GM12875 (cell line): ENCODE measurements around the gene FKBP14.
"Not testable (repeated sequence)": the region's sequence is repeated elsewhere in the genome, so short reads cannot be mapped to it uniquely, and the experiment has no call there.

Experiments used
- H3K4me3 ChIP-seq: one replicate; pipeline ENCODE4 v1.5.1; 2011; ENCODE audit warnings: low read depth, low read length, control low read depth
- TF ChIP-seq, protein P1 (sequence below): IDR thresholded peaks from 2 replicates; pipeline ENCODE4 v1.5.1; 2011; ENCODE audit warnings: low read depth, mild to moderate bottlenecking, control low read depth, inconsistent platforms, low read length, moderate library complexity, borderline replicate concordance; ENCODE audit not compliant: insufficient read depth

Gene FKBP14

DNA sequence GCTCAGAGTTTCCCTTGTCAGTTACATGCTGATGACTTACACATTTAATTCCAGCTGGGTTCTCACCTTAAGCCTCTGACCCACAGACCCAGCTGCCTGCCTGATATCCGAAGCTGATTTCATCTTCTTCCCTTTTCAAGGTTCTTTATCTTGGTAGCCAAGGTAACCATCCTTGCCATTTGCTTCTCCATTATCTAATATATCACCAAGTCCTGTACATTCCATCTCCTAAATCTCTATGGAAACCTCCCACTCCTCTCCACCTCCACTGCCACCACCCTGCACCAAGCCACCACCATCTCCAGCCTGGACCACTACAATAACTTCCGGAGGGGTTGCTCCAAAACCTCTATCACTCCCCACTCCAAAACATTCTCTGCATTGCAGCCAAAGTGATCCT lies 56.8 kb downstream of the FKBP14 start:
- H3K4me3 ChIP-seq = no peak overlapping the region
- TF ChIP-seq, protein P1, sequence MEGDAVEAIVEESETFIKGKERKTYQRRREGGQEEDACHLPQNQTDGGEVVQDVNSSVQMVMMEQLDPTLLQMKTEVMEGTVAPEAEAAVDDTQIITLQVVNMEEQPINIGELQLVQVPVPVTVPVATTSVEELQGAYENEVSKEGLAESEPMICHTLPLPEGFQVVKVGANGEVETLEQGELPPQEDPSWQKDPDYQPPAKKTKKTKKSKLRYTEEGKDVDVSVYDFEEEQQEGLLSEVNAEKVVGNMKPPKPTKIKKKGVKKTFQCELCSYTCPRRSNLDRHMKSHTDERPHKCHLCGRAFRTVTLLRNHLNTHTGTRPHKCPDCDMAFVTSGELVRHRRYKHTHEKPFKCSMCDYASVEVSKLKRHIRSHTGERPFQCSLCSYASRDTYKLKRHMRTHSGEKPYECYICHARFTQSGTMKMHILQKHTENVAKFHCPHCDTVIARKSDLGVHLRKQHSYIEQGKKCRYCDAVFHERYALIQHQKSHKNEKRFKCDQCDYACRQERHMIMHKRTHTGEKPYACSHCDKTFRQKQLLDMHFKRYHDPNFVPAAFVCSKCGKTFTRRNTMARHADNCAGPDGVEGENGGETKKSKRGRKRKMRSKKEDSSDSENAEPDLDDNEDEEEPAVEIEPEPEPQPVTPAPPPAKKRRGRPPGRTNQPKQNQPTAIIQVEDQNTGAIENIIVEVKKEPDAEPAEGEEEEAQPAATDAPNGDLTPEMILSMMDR = no peak

DNA sequence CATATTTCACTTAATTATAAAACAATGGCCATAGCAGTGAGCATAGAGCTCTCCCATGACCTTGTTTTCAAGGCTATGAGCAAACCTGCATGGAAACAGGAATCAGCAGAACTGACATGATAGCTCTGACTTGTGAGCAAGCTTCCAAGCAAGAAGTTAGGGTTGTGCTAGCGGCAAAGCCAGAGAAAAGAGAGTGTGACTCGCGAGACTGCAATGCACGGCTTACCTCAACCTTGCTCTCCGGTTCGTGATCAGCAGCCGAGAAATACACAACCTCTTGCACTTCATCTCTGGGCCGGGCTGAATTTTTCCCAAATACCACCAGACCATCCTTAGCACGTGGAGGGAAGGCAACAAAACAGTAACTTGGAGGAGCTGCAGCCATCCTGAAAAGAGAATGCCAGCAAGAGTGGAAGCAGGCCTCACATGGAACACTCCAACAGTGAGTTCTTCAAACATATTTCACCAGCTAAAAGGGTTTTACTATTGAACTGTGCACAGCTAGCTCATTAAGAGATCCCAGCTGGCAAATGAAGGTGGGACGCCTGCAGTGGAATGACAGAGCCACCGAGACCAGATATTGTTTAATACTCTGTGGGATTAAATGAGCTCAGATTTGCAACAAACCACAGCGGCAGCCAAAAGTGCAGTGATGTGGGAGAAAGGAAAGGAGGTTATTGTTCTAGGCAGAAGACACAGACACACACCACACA lies 57.7 kb downstream of the FKBP14 start:
- H3K4me3 ChIP-seq = no peak overlapping the region
- TF ChIP-seq, protein P1 = no peak

DNA sequence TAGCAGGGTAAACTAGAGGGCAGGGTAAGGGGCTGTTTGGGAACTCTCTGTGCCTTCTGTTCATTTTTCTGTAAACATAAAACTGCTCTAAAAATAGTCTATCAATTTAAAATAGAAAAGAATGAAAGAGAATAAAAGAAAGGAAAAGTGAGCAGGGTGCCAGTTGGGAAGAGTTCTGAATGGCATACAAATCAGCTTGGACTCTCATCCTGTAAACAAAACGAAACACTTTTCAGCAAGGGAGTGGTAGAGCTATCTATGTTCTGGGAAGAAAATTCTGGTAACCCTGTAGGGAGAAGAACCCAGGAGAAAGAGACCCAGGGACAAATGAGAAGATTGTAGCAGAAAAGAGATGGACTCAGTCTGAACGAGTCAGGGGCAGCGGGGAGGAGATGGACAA lies 61.5 kb downstream of the FKBP14 start:
- H3K4me3 ChIP-seq = no peak overlapping the region
- TF ChIP-seq, protein P1 = no peak

DNA sequence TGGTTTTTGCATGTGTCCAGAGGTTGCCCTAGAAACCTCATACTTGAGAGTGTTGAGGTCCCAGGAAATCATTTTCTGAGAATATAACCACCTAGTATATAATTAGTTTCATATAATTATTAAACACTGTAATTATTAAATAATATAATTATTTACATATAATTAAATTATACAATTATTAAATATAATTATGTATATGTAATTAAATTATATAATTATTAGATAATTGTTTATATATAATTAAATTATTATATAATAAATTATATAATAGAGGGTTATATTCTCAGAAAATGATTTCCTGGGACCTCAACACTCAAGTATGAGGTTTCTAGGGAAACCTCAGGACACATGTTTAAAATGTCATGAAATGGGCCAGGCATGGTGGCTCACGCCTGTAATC lies 64.5 kb downstream of the FKBP14 start:
- TF ChIP-seq, protein P1 = no peak
- no peak overlapping the region for H3K4me3 ChIP-seq

DNA sequence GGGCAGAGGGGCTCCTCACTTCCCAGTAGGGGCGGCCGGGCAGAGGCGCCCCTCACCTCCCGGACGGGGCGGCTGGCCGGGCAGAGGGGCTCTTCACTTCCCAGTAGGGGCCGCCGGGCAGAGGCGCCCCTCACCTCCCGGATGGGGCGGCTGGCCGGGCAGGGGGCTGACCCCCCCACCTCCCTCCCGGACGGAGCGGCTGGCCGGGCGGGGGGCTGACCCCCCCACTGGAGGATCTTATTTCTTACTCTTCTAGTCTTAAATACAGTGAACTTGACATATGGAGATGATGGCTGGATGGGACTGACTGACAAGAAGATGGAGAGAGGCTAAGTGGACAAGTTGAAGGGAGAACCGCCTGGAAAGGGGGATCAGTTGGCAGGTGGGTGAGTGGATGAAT lies 64.9 kb downstream of the FKBP14 start:
- not testable (repeated sequence) for H3K4me3 ChIP-seq
